Measurements from ENCODE around the gene C1QL3.

Gene C1QL3

GRCh38 chr10:16521311-16522016, at the start of gene C1QL3:
C1QL3 (minus strand) TSS chr10:16521879; CDS start chr10:16521065, 814 bp downstream.
- no peak for DNase-seq

- DNase-seq, result no peak
Measured at GRCh38 chr10:16570731-16571130, 49.1 kb upstream of the C1QL3 start.

GRCh38 chr10:16566202-16566805, 44.6 kb upstream of the C1QL3 start:
- DNase-seq, result no peak

- no peak for DNase-seq
Measured at GRCh38 chr10:16565604-16566003, 43.9 kb upstream of the C1QL3 start.

GRCh38 chr10:16562891-16563290, 41.2 kb upstream of the C1QL3 start:
- no peak for DNase-seq

GRCh38 chr10:16559236-16559773, 37.6 kb upstream of the C1QL3 start:
- DNase-seq, result no peak

- no peak for DNase-seq
Measured at GRCh38 chr10:16547973-16548372, 26.3 kb upstream of the C1QL3 start.

GRCh38 chr10:16545116-16545736, 23.5 kb upstream of the C1QL3 start:
- peak; percentile 29 for DNase-seq

- DNase-seq, result no peak
Measured at GRCh38 chr10:16544591-16544990, 22.9 kb upstream of the C1QL3 start.

- DNase-seq, result no peak
Measured at GRCh38 chr10:16544099-16544498, 22.4 kb upstream of the C1QL3 start.

GRCh38 chr10:16536155-16536554, 14.5 kb upstream of the C1QL3 start:
- no peak for DNase-seq

GRCh38 chr10:16529853-16530252, 8.2 kb upstream of the C1QL3 start:
- no peak for DNase-seq

- no peak for DNase-seq
Measured at GRCh38 chr10:16527452-16527851, 5.8 kb upstream of the C1QL3 start.

GRCh38 chr10:16520900-16521299, 779 bp downstream of the C1QL3 start:
- DNase-seq, result peak; percentile 6

GRCh38 chr10:16519908-16520861, 1.5 kb downstream of the C1QL3 start:
- no peak for DNase-seq

- DNase-seq, result no peak
Measured at GRCh38 chr10:16519250-16519907, 2.3 kb downstream of the C1QL3 start.

GRCh38 chr10:16518822-16519221, 2.9 kb downstream of the C1QL3 start:
- DNase-seq, result no peak

- no peak for DNase-seq
Measured at GRCh38 chr10:16510843-16511242, 10.8 kb downstream of the C1QL3 start.

- DNase-seq, result no peak
Measured at GRCh38 chr10:16509996-16510395, 11.7 kb downstream of the C1QL3 start.

- no peak for DNase-seq
Measured at GRCh38 chr10:16505161-16505560, 16.5 kb downstream of the C1QL3 start.

GRCh38 chr10:16497911-16498310, 23.8 kb downstream of the C1QL3 start:
- DNase-seq, result no peak

GRCh38 chr10:16493884-16494536, 27.7 kb downstream of the C1QL3 start:
- no peak for DNase-seq

All from NCI-H1694 (cell line).